Skeletal muscle satellite cell (primary cell): ENCODE data around the gene SPATA16.

Experiments
- H3K27me3 ChIP-seq: 2 replicates; pipeline ENCODE4 v1.7.0; 2013; ENCODE audit warnings: low read length; ENCODE audit not compliant: control insufficient read depth, insufficient read depth
- H3K36me3 ChIP-seq: 2 replicates; pipeline ENCODE4 v1.7.0; 2013; ENCODE audit warnings: mild to moderate bottlenecking, control low read depth, low read length; ENCODE audit not compliant: insufficient read depth
- H3K4me1 ChIP-seq: 2 replicates; pipeline ENCODE4 v1.7.0; 2013; ENCODE audit warnings: low read length; ENCODE audit not compliant: control insufficient read depth, insufficient read depth
- H3K4me2 ChIP-seq: 2 replicates; pipeline ENCODE4 v1.7.0; 2013; ENCODE audit warnings: mild to moderate bottlenecking, low read length
- H3K4me3 ChIP-seq: 2 replicates; pipeline ENCODE4 v1.7.0; 2013; ENCODE audit warnings: low read length
- H3K9ac ChIP-seq: 2 replicates; pipeline ENCODE4 v1.7.0; 2013; ENCODE audit warnings: mild to moderate bottlenecking, low read depth, low read length, moderate library complexity
- H3K9me3 ChIP-seq: replicated peaks from 2 replicates; pipeline ENCODE4 v1.7.0; 2013; ENCODE audit warnings: mild to moderate bottlenecking, control low read depth, low read length

SPATA16 gene

DNA sequence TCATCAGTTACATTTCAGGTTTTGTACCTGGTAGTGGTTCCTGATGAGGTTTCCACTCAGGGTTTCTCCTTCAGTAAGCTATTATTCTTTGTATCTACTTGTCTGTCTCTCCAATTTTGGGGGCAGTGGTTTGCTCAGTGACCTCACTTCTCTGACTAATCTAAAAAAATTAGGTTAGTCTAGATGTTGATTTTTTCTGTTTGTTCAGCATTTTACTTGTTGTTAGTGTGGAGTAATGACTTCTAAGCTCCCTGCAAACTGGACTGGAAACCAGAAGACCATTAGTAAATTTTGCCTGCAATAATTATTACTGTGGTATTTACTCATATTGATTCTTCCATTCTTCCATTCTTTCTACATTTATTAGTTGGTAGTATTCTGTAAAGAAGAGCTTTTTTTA lies 139.4 kb downstream of the SPATA16 start:
- H3K4me3 ChIP-seq = no peak overlapping the region
- no peak overlapping the region for H3K4me2 ChIP-seq
- H3K4me1 ChIP-seq = no peaks in the 10 kb centered on the region
- no peaks in the 10 kb centered on the region for H3K27me3 ChIP-seq
- H3K9me3 ChIP-seq = no peaks in the 10 kb centered on the region
- H3K36me3 ChIP-seq = no peaks in the 10 kb centered on the region
- H3K9ac ChIP-seq = no peak overlapping the region

DNA sequence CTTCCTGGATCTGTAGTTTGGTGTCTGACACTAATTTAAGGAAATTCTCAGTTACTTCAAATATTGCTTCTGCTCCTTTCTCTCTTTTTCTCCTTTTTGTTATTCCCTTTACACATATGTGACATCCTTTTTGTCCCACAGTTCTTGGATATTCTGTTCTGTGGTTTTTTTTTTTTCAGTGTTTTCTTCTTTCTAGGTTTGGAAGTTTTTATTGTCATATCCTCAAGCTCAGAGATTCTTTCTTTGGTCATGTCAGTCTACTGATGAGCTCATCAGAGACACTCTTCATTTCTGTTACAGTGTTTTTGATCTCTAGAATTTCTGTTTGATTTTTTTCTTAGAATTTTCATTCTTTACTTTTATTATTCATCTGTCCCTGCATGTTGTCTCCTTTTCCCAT lies 140.5 kb downstream of the SPATA16 start:
- no peaks in the 10 kb centered on the region for H3K4me1 ChIP-seq
- H3K9ac ChIP-seq = no peak overlapping the region
- no peaks in the 10 kb centered on the region for H3K9me3 ChIP-seq
- no peak overlapping the region for H3K4me3 ChIP-seq
- H3K27me3 ChIP-seq = no peaks in the 10 kb centered on the region
- no peak overlapping the region for H3K4me2 ChIP-seq
- H3K36me3 ChIP-seq = no peaks in the 10 kb centered on the region

DNA sequence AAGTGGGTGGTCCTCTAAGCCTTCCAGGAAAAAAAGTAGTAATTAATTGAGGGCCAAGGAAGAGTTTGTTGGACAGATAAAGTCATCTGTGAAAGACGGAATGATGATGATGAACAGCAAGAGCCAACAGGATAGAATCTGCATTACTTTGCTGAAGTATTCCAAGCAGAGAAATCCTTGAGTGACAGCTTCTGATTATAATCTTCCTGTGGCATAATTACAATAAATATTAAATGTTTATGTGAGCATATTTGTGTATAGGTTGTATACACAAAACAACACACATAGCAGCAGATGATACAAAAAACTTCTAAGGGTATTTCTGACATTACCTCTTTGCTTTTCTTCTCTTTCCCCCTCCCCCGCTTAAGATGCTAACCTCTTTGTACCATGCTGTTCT lies 147.6 kb downstream of the SPATA16 start:
- Histone ChIP-seq H3K9ac (no peak overlapping the region), H3K4me1 (no peaks in the 10 kb centered on the region), H3K4me2 (no peak overlapping the region), H3K36me3 (no peaks in the 10 kb centered on the region), H3K27me3 (no peaks in the 10 kb centered on the region), H3K4me3 (no peak overlapping the region), H3K9me3 (no peaks in the 10 kb centered on the region)

DNA sequence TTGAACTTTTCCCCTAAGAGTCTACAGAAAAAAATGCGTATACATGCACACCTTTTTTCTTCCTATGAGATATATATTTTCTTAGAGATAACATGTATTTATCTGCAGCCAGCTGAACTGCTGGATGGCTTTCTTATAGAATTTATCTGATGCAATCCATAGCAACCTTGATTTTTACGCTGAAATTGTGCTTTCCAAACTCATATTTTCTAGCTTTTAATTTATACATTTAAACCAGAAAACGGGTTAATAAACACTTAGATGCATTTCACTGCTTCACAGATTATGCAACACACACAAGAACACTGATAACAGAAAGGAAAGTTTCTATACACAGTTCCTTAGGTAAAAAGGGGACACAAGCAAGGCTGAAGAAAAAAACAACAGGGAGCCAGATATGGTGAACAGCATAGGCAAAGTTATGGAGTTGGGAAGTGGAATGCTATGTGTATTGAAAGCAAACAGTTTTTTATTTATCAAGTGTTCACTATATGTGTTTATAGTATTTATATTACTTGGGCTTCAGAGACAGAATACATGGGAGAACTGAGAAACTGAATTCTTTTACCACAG lies 149.5 kb downstream of the SPATA16 start:
- Histone ChIP-seq H3K4me2 (no peak overlapping the region), H3K36me3 (no peaks in the 10 kb centered on the region), H3K9ac (no peak overlapping the region), H3K4me3 (no peak overlapping the region), H3K27me3 (no peaks in the 10 kb centered on the region), H3K9me3 (no peaks in the 10 kb centered on the region), H3K4me1 (no peaks in the 10 kb centered on the region)

DNA sequence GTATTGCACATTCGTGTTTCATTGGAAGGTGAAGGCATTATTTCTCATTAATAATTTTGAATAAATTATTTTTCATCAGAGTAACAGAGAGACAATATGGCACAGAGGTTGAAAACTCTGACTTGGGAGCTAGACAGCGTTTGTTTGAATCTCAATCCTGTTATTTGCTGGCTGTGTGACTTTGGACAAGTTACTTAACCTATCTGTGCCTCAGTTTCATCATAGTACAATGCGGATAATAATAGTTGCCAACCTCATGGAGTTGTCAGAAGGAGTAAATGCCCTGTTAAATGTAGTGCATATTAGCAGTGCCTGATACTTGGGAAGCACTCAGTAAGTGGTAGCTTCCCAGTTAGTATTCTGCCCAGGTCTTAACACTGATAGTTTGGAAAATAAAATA lies 151.7 kb downstream of the SPATA16 start:
- H3K36me3 ChIP-seq = no peaks in the 10 kb centered on the region
- no peaks in the 10 kb centered on the region for H3K4me1 ChIP-seq
- H3K4me2 ChIP-seq = no peak overlapping the region
- H3K9ac ChIP-seq = no peak overlapping the region
- no peaks in the 10 kb centered on the region for H3K9me3 ChIP-seq
- H3K4me3 ChIP-seq = no peak overlapping the region
- H3K27me3 ChIP-seq = no peaks in the 10 kb centered on the region

DNA sequence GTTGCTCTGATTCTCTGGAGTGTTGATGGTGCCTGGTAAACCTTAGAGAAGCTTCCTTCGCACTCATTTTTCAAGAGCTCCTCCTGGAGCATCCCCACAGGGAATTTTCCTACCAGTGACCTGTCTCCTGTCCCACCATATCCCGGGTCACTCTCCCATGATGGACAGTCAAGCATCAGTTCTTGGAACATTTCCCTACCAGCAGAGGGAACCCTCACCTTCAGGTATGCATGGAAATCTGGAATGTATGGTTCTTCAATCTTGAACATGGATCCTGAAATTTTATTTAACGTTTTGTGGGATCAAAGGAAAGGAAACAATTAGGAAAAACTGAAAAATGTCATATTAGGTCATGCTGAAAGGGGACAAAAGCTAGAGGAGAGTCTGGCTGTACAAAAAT lies 153.8 kb downstream of the SPATA16 start:
- H3K36me3 ChIP-seq = no peaks in the 10 kb centered on the region
- H3K4me1 ChIP-seq = no peaks in the 10 kb centered on the region
- no peak overlapping the region for H3K4me3 ChIP-seq
- H3K4me2 ChIP-seq = no peak overlapping the region
- no peaks in the 10 kb centered on the region for H3K9me3 ChIP-seq
- H3K9ac ChIP-seq = no peak overlapping the region
- no peaks in the 10 kb centered on the region for H3K27me3 ChIP-seq

DNA sequence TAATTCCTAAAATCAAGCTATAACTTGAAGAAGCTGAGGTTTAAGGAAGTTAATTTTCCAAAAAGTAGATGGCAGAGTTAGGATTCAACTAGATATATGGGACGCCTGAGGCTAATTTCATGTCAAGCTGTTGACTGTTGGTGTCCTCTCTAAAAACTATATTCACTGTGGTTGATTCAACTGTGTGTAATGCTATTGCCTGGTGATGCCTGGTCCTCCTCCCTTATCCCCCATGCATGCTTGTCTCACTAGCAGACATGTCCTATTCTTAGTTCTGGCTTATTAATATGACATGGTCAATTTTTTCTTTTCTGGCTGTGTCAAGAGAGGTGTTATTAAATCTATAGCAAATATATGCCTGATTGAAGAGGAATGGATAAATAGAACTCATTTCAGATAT lies 156.1 kb downstream of the SPATA16 start:
- H3K9me3 ChIP-seq = no peaks in the 10 kb centered on the region
- H3K4me1 ChIP-seq = no peaks in the 10 kb centered on the region
- no peaks in the 10 kb centered on the region for H3K36me3 ChIP-seq
- peaks cover 4% of the 10 kb centered on the region for H3K27me3 ChIP-seq
- H3K4me2 ChIP-seq = no peak overlapping the region
- no peak overlapping the region for H3K9ac ChIP-seq
- H3K4me3 ChIP-seq = no peak overlapping the region

DNA sequence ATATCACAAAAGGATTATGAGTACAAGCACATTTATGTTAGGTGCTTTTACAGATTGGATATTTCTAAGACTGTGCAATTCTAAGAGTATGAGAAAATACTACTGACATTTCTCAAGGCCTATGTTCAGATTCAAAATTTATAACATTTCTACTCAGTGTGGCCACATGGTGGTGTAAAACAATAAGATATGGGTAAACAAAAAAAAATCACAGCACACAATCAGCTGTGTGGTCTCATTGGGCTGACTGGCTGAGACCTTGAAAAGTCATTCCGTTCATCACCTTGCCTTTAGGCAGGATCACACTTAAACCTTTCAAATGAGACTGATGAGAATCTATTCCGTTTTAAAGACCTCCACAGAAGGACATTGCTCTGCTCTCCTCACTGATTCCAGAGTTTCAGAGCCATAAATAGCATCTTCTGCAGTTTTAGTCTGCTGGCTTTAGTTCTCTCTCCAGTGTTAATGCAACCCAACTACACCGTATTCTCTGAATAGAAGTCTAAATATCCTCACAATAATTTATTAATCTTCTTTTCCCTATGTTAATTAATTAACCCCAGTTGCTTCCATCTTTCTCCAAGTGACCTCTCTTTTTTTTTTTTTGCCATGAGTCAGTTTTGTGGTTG lies 158.2 kb downstream of the SPATA16 start:
- Histone ChIP-seq H3K27me3 (peaks cover 4% of the 10 kb centered on the region), H3K4me1 (no peaks in the 10 kb centered on the region), H3K36me3 (no peaks in the 10 kb centered on the region), H3K4me2 (no peak overlapping the region), H3K4me3 (no peak overlapping the region), H3K9ac (no peak overlapping the region), H3K9me3 (no peaks in the 10 kb centered on the region)

DNA sequence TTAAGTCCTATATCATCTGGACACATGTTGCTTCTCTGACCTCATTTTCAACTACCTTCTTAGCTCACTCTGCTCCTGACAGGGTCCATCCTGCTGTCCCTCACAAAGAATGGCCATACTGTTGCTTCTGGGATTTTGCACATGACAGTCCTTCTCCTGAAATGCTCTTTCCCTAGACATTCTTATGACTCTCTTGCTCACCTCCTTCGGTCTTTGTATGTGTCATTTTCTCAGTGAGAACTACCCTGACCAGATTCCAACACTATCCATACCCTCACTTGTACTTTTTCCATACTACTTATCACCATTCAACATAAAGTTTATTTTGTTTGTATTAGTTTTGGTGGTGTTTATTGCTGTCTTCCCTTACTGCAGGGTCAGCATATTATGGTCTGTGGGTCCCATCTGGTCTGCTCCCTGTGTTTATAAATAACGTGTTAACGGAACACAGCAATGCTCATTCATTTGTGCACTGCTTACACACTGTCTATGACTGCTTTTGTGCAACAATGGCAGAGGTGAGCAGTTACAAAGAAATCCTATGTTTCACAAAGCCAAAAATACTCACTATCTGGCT lies 159.5 kb downstream of the SPATA16 start:
- no peaks in the 10 kb centered on the region for H3K9me3 ChIP-seq
- H3K4me2 ChIP-seq = no peak overlapping the region
- H3K27me3 ChIP-seq = peaks cover 4% of the 10 kb centered on the region
- H3K4me1 ChIP-seq = no peaks in the 10 kb centered on the region
- no peak overlapping the region for H3K9ac ChIP-seq
- no peaks in the 10 kb centered on the region for H3K36me3 ChIP-seq
- no peak overlapping the region for H3K4me3 ChIP-seq

DNA sequence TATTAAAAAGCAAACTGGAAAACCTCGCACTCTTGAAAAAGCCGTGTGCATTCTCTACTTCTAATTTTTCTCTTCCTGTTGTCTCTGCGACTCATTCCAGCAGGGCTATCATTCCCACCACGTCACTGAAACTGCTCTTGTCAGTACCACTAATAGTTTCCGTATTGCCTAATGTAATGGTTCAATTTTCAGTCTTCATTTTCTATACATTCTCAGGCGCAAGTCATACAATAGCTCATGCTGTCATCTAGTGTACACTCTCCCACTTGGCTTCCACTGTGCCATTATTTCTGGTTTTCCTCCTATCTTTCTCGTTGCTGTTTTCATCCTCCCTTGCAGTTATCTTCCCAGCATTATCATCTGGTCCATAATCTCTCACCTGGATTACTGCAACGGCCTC lies 160.2 kb downstream of the SPATA16 start:
- no peaks in the 10 kb centered on the region for H3K9me3 ChIP-seq
- no peak overlapping the region for H3K4me3 ChIP-seq
- no peaks in the 10 kb centered on the region for H3K36me3 ChIP-seq
- H3K4me2 ChIP-seq = no peak overlapping the region
- H3K9ac ChIP-seq = no peak overlapping the region
- no peaks in the 10 kb centered on the region for H3K4me1 ChIP-seq
- peaks cover 4% of the 10 kb centered on the region for H3K27me3 ChIP-seq

DNA sequence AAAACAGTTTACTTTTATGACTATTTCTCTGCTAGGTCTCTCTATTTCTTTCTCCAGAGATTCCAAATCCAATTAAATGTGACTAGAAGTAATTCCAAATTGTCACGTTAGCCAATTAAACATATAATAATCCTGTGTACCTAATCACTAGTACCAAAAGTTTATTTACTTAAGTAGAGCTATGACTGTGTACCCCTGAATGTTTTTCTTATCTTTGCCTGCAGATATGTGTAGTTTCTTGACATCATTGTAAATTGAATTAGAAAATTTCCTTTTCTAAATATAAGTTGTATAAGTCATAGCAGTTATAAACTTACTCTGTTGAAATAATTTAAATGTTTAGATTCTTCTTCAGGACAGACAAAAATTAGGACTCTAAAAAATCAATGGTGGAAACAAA lies 163.3 kb downstream of the SPATA16 start:
- Histone ChIP-seq H3K9ac (no peak overlapping the region), H3K4me2 (no peak overlapping the region), H3K36me3 (no peaks in the 10 kb centered on the region)

DNA sequence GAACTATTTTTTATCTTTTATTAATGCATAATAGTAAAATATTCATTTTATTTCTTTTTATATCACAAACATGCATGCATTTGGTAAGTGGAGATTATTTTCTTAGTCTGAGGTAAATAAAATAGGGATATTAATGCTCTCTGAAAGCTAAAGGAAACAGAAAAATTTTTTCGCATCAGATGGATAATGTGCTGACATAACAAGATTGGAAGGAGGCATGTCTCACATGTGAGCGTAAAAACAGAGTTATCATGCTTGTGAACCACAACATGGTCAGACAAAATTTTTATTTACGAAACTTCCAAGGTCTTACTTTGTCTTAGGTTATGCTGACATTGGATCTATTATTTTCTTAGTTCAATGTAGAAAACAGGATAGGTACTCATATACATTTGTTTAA lies 166.1 kb downstream of the SPATA16 start:
- no peak overlapping the region for H3K4me3 ChIP-seq
- no peaks in the 10 kb centered on the region for H3K36me3 ChIP-seq
- no peaks in the 10 kb centered on the region for H3K27me3 ChIP-seq
- H3K4me2 ChIP-seq = no peak overlapping the region
- no peaks in the 10 kb centered on the region for H3K9me3 ChIP-seq
- H3K9ac ChIP-seq = no peak overlapping the region
- H3K4me1 ChIP-seq = no peaks in the 10 kb centered on the region

More for the DNA sequence above, 163.3 kb downstream of the SPATA16 start:
- Histone ChIP-seq H3K27me3 (peaks cover 4% of the 10 kb centered on the region), H3K9me3 (no peaks in the 10 kb centered on the region), H3K4me1 (no peaks in the 10 kb centered on the region), H3K4me3 (no peak overlapping the region)
